Caco-2 (cell line): Measurements from ENCODE around the gene OR51B2. TPM values are rescaled to one million over a fixed set of nuclear protein-coding genes. Genes with fewer than 3 reads are reported as not detected.

Experiments used
- BruUV-seq: library from RNA; stranded (reverse); fragments of 400-500 nt; replicated peaks from 2 replicates; lab custom pipeline; 2021; lab: Mats Ljungman, UMichigan
- CTCF ChIA-PET: fragments of 300-600 bp; sonication (Branson Sonifier 250); formaldehyde crosslinking; loops from one replicate; lab custom pipeline; 2022; ENCODE audit warnings: antibody characterized with exemption; lab: Charles Lee
- POLR2A ChIA-PET: fragments of 300-600 bp; sonication (Branson Sonifier 250); formaldehyde crosslinking; loops from one replicate; lab custom pipeline; 2022; ENCODE audit warnings: antibody characterized with exemption; lab: Charles Lee
- DNase-seq, 2 experiments: peaks; one replicate each; pipeline versions ENCODE4 v3.0.0 to v3.0.0-alpha.2; 2020 to 2022
- H3K27me3 ChIP-seq: replicated peaks from 2 replicates; pipeline ENCODE4 v1.6.0; 2011; ENCODE audit warnings: low read length; ENCODE audit not compliant: control insufficient read depth, insufficient read depth
- H3K36me3 ChIP-seq: 2 replicates; pipeline ENCODE4 v1.5.1; 2011; ENCODE audit warnings: low read length; ENCODE audit not compliant: control insufficient read depth, insufficient read depth
- H3K4me1 ChIP-seq: fragments of 250-450 bp; sonication (Bioruptor Pico); 2 replicates; pipeline ENCODE4 v1.5.1; 2020; ENCODE audit warnings: mild to moderate bottlenecking
- H3K4me3 ChIP-seq: 2 replicates; pipeline ENCODE4 v1.5.1; 2011; ENCODE audit warnings: low read depth, mild to moderate bottlenecking, control low read depth, low read length
- H3K9me3 ChIP-seq: fragments of 250-450 bp; sonication (Bioruptor Pico); 2 replicates; pipeline ENCODE4 v1.5.1; 2020; ENCODE audit warnings: mild to moderate bottlenecking, moderate library complexity
- H3K27ac Mint-ChIP-seq: one replicate; pipeline ENCODE4 v1.8.0; 2022; ENCODE audit warnings: mixed read lengths; ENCODE audit not compliant: unreplicated experiment
- H3K27me3 Mint-ChIP-seq: one replicate; pipeline ENCODE4 v1.8.0; 2022; ENCODE audit warnings: mixed read lengths; ENCODE audit not compliant: insufficient read depth, unreplicated experiment
- H3K36me3 Mint-ChIP-seq: one replicate; pipeline ENCODE4 v1.8.0; 2022; ENCODE audit warnings: mild to moderate bottlenecking, mixed read lengths; ENCODE audit not compliant: insufficient read depth, unreplicated experiment
- H3K4me1 Mint-ChIP-seq: one replicate; pipeline ENCODE4 v1.8.0; 2022; ENCODE audit warnings: low read depth, mixed read lengths; ENCODE audit not compliant: unreplicated experiment
- H3K4me3 Mint-ChIP-seq: one replicate; pipeline ENCODE4 v1.8.0; 2022; ENCODE audit warnings: mild to moderate bottlenecking, moderate library complexity, mixed read lengths; ENCODE audit not compliant: unreplicated experiment
- H3K9me3 Mint-ChIP-seq: one replicate; pipeline ENCODE4 v1.8.0; 2022; ENCODE audit warnings: mixed read lengths; ENCODE audit not compliant: unreplicated experiment
- CTCF ChIP-seq, 2 experiments: fragments of 200-600 bp in 1 of 2; IDR thresholded peaks; 1 replicate in 1 of 2; 2 replicates in 1 of 2; pipeline versions ENCODE4 v1.5.1 to v1.8.0; 2011 to 2022; ENCODE audit warnings: antibody characterized with exemption in 1 of 2, control low read depth in 1 of 2, inconsistent platforms in 1 of 2, low read depth in 1 of 2, low read length in 1 of 2, mild to moderate bottlenecking in 1 of 2, moderate library complexity in 1 of 2; ENCODE audit not compliant: insufficient read depth in 1 of 2, severe bottlenecking in 1 of 2, unreplicated experiment in 1 of 2
- intact Hi-C: fragments of 100-400 bp; cut with micrococcal nuclease; formaldehyde crosslinking; loops from one replicate; pipeline ENCODE4 v1.10.0; 2022; ENCODE audit not compliant: unreplicated experiment
- total RNA-seq: library from RNA; stranded (reverse); gene quantifications from 2 replicates; pipeline ENCODE4 v1.2.3, GENCODE V29; 2022

The OR51B2 gene
- total RNA-seq, 1 experiment from 2014 or later: not detected

- Histone ChIP-seq H3K4me1 (no peaks in the 10 kb centered on the region), H3K27me3 (no peaks in the 10 kb centered on the region; the same call in 1 of the 2 replicates), H3K4me3 (no peak overlapping the region), H3K36me3 (no peaks in the 10 kb centered on the region), H3K9me3 (no peaks in the 10 kb centered on the region)
- no peak overlapping the region for H3K4me3 Mint-ChIP-seq
- no peak overlapping the region for H3K27ac Mint-ChIP-seq
- intact Hi-C loops: no loop called here
- no peaks in the 10 kb centered on the region for H3K36me3 Mint-ChIP-seq
- no peak for TF ChIP-seq CTCF (IDR thresholded peaks at IDR 0.05; ENCODE audit: insufficient read depth in 1 of 2, low read depth in 1 of 2, low read length in 1 of 2, severe bottlenecking in 1 of 2, unreplicated experiment in 1 of 2)
- peaks cover 2% of the 10 kb centered on the region for H3K4me1 Mint-ChIP-seq
- DNase-seq: no peak
- peaks cover 2% of the 10 kb centered on the region for H3K27me3 Mint-ChIP-seq
- ChIA-PET CTCF (no interaction called here), POLR2A (no interaction called here)
- BruUV-seq: no TSS peak
- no peaks in the 10 kb centered on the region for H3K9me3 Mint-ChIP-seq
These were observed 48.6 kb downstream of the OR51B2 start for GRCh38 chr11:5275369-5276110.

GRCh38 chr11:5274395-5274794 lies 49.7 kb downstream of the OR51B2 start:
- H3K9me3 Mint-ChIP-seq: no peaks in the 10 kb centered on the region
- H3K27ac Mint-ChIP-seq: no peak overlapping the region

More at GRCh38 chr11:5274395-5274794, 49.7 kb downstream of the OR51B2 start:
- ChIA-PET POLR2A (no interaction called here), CTCF (no interaction called here)
- Histone ChIP-seq H3K4me1 (no peaks in the 10 kb centered on the region), H3K4me3 (no peak overlapping the region), H3K9me3 (no peaks in the 10 kb centered on the region), H3K27me3 (no peaks in the 10 kb centered on the region; the same call in 1 of the 2 replicates), H3K36me3 (no peaks in the 10 kb centered on the region)
- no peak for DNase-seq
- intact Hi-C loops: no loop called here
- no peak for TF ChIP-seq CTCF (IDR thresholded peaks at IDR 0.05; ENCODE audit: insufficient read depth in 1 of 2, low read depth in 1 of 2, low read length in 1 of 2, severe bottlenecking in 1 of 2, unreplicated experiment in 1 of 2)
- no TSS peak for BruUV-seq
- Mint-ChIP-seq H3K4me1 (no peaks in the 10 kb centered on the region), H3K36me3 (no peaks in the 10 kb centered on the region), H3K4me3 (no peak overlapping the region), H3K27me3 (peaks cover 7% of the 10 kb centered on the region)

Other genes starting within 250 kb of the OR51B2 start
- not detected in 2 replicates for gene OR52A5, start 185.9 kb downstream of the OR51B2 start, total RNA-seq
- gene OR52A1, start 169.5 kb downstream of the OR51B2 start, total RNA-seq: not detected in 2 replicates
- gene OR51V1, start 123.6 kb downstream of the OR51B2 start, total RNA-seq: not detected in 2 replicates
- gene HBB, start 97.2 kb downstream of the OR51B2 start, total RNA-seq: not detected in 2 replicates
- not detected in 2 replicates for gene HBD, start 89.8 kb downstream of the OR51B2 start, total RNA-seq
- not detected in 2 replicates for gene HBG1, start 74.4 kb downstream of the OR51B2 start, total RNA-seq
- not detected in 2 replicates for gene HBG2, start 69.5 kb downstream of the OR51B2 start, total RNA-seq
- gene HBE1, start 54.4 kb downstream of the OR51B2 start, total RNA-seq: not detected in 2 replicates
- gene OR51B4, start 22.4 kb downstream of the OR51B2 start, total RNA-seq: not detected in 2 replicates
- not detected in 2 replicates for gene OR51B5, start 19.2 kb upstream of the OR51B2 start, total RNA-seq
- not detected in 2 replicates for gene OR51B6, start 27.2 kb upstream of the OR51B2 start, total RNA-seq
- not detected in 2 replicates for gene OR51M1, start 59.5 kb upstream of the OR51B2 start, total RNA-seq
- gene OR51Q1, start 97.8 kb upstream of the OR51B2 start, total RNA-seq: not detected in 2 replicates
- gene OR51I1, start 117.2 kb upstream of the OR51B2 start, total RNA-seq: not detected in 2 replicates
- gene OR51I2, start 125.0 kb upstream of the OR51B2 start, total RNA-seq: not detected in 2 replicates
- gene OR52D1, start 164.4 kb upstream of the OR51B2 start, total RNA-seq: not detected in 2 replicates
- not detected in 2 replicates for gene UBQLN3, start 185.7 kb upstream of the OR51B2 start, total RNA-seq
- not detected in 2 replicates for gene UBQLNL, start 192.4 kb upstream of the OR51B2 start, total RNA-seq
- not detected in 2 replicates for gene OR52H1, start 224.2 kb upstream of the OR51B2 start, total RNA-seq